Esophagus muscularis mucosa (tissue), 4 donors: ENCODE results near the gene SP2. TPM values are rescaled to one million over a fixed set of nuclear protein-coding genes. Genes with fewer than 3 reads are reported as not detected.

ENCODE experiments used
- DNase-seq: peaks from one replicate; pipeline ENCODE4 v3.0.0-alpha.2; 2017; ENCODE audit errors: extremely low spot score
- H3K27ac ChIP-seq, 4 donors: fragments of 200-600 bp; sonication (generic); replicated peaks in 1 of 4; 1 replicate in 3 of 4; 2 replicates in 1 of 4; pipeline ENCODE4 v1.5.1; 2016 to 2019; ENCODE audit warnings: mild to moderate bottlenecking in 1 of 4
- H3K27me3 ChIP-seq, 4 donors: fragments of 200-600 bp; sonication (generic); one replicate each; pipeline versions ENCODE4 v1.5.1 to v1.6.0; 2016 to 2019
- H3K36me3 ChIP-seq, 4 donors: fragments of 200-600 bp; sonication (generic); one replicate each; pipeline ENCODE4 v1.5.1; 2016 to 2019
- H3K4me1 ChIP-seq, 4 donors: fragments of 200-600 bp; sonication (generic); one replicate each; pipeline ENCODE4 v1.5.1; 2016 to 2019
- H3K4me3 ChIP-seq, 4 donors: fragments of 200-600 bp; sonication (generic); 1 replicate in 2 of 4; 2 replicates in 2 of 4; pipeline ENCODE4 v1.5.1; 2016 to 2019; ENCODE audit warnings: mild to moderate bottlenecking in 4 of 4, moderate library complexity in 1 of 4
- H3K9me3 ChIP-seq, 4 donors: fragments of 200-600 bp; sonication (generic); 1 replicate in 3 of 4; 2 replicates in 1 of 4; pipeline ENCODE4 v1.5.1; 2016 to 2019
- EP300 ChIP-seq: sonication (generic); formaldehyde crosslinking; IDR thresholded peaks from one replicate; pipeline ENCODE4 v1.6.1; 2017; ENCODE audit warnings: antibody characterized with exemption
- POLR2A ChIP-seq: fragments of 450-650 bp; IDR thresholded peaks from one replicate; pipeline ENCODE4 v1.6.1; 2017; ENCODE audit warnings: antibody characterized with exemption, moderate library complexity, mild to moderate bottlenecking, low read depth
- POLR2AphosphoS5 ChIP-seq, 2 donors: sonication (generic); formaldehyde crosslinking; IDR thresholded peaks; one replicate each; pipeline ENCODE4 v1.6.1; 2017; ENCODE audit warnings: antibody characterized with exemption in 2 of 2
- WGBS: methylation state at CpG from one replicate; pipeline ENCODE4 v1.1.5; 2018; 5-methylcytosine and 5-hydroxymethylcytosine counted together
- intact Hi-C: fragments of 100-400 bp; cut with DNase I; formaldehyde crosslinking; loops from one replicate; pipeline ENCODE4 v1.15.1; 2023
- total RNA-seq, 4 donors: library from RNA; depleted of rRNA; stranded (reverse); fragments of >200 nt; gene quantifications; one replicate each; pipeline versions ENCODE4 v1.1.0 to v1.2.1, GENCODE V29; 2016
- TF ChIP-seq, protein P1 (sequence below), 3 experiments: fragments of 200-600 bp in 2 of 3; fragments of 450-650 bp in 1 of 3; sonication (generic) in 2 of 3; IDR thresholded peaks; one replicate each; pipeline ENCODE4 v1.5.1; 2017 to 2019; ENCODE audit warnings: antibody characterized with exemption in 3 of 3, mild to moderate bottlenecking in 2 of 3, moderate library complexity in 1 of 3

The SP2 gene
- total RNA-seq, 4 donors from 2014 or later = 7.1 to 16.0 (median 9.4) TPM

DNA sequence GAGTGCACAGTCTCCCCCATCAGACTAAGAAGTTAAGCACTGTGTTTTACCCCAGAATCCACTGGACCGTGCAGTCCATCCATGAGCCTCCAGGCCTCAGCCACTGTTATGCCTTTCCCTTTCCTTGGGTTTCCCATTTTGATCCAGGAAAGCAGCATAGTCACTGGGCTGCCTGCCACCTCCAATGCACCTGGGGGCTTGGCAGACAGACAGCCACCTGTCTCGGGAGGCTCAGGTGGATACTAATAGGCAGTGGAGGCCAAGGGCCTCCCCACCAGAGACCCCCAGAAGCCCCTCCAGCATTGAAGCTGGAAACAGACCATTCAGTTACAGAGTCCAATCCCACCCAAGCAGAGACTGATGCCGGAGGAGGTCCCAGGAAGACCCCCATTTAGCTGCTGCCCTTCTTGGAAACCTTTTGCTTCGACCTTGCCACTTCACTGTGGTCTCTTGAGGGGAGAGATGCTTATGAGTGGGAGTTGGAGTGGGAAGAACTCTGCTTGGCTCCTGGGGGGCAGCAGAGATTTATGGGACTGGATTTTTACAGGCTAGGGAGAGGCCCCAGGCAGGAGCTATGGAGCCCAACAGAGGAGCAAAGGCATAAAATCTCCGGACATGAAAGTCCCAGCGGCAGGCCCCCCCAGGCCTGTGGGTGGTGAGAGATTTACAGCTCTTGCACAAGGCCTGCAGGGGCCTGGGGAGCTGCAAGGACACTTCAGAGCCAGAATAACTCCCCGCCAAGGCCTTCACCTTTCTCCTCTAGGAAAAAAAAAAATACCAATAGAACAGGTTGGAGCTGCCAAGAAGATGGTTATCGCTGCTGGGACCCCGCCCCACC, 12.2 kb upstream of the SP2 start:
- 72% methylated on average over 8 of the region's 9 CpGs for WGBS
- no peak for DNase-seq

DNA sequence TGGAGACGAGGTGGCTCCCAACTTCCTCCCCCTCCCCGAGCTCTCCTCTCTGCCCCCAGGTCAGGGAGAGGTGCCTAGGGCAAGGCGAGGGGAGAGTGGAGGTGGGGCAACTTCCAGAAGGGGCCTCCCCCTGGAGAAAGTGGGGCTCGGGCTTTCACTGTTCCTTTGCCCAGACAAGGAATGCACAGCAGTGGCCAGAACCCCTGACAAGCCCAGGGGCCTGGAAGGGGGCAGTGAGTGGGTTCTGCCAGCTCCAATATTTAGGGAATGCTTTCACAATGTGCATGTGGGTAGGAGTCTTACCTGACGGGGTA, 11.7 kb upstream of the SP2 start:
- intact Hi-C loops = no loop called here
- Histone ChIP-seq H3K36me3 (no peaks in the 10 kb centered on the region), H3K27ac (no peak overlapping the region), H3K9me3 (no peaks in the 10 kb centered on the region), H3K4me1 (peaks cover 6 to 19% (median 12%) of the 10 kb centered on the region in 4 donors), H3K4me3 (no peak overlapping the region), H3K27me3 (peaks cover 0 to 36% (median 0%) of the 10 kb centered on the region in 4 donors)
- 46% methylated on average over 5 of the region's 5 CpGs for WGBS
- DNase-seq = no peak
- TF ChIP-seq POLR2AphosphoS5 (IDR thresholded peaks at IDR 0.05) = no peak
- TF ChIP-seq POLR2A = no peak
- TF ChIP-seq EP300 = no peak
- TF ChIP-seq, protein P1, sequence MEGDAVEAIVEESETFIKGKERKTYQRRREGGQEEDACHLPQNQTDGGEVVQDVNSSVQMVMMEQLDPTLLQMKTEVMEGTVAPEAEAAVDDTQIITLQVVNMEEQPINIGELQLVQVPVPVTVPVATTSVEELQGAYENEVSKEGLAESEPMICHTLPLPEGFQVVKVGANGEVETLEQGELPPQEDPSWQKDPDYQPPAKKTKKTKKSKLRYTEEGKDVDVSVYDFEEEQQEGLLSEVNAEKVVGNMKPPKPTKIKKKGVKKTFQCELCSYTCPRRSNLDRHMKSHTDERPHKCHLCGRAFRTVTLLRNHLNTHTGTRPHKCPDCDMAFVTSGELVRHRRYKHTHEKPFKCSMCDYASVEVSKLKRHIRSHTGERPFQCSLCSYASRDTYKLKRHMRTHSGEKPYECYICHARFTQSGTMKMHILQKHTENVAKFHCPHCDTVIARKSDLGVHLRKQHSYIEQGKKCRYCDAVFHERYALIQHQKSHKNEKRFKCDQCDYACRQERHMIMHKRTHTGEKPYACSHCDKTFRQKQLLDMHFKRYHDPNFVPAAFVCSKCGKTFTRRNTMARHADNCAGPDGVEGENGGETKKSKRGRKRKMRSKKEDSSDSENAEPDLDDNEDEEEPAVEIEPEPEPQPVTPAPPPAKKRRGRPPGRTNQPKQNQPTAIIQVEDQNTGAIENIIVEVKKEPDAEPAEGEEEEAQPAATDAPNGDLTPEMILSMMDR (IDR thresholded peaks at IDR 0.05) = no peak

More for the DNA sequence above, 12.2 kb upstream of the SP2 start:
- Histone ChIP-seq H3K27ac (no peak overlapping the region), H3K27me3 (peaks cover 0 to 41% (median 0%) of the 10 kb centered on the region in 4 donors), H3K9me3 (no peaks in the 10 kb centered on the region), H3K36me3 (no peaks in the 10 kb centered on the region), H3K4me3 (no peak overlapping the region), H3K4me1 (peaks cover 6 to 19% (median 12%) of the 10 kb centered on the region in 4 donors)
- TF ChIP-seq POLR2A (no peak), POLR2AphosphoS5 (IDR thresholded peaks at IDR 0.05) (no peak), EP300 (no peak)
- TF ChIP-seq, protein P1 (IDR thresholded peaks at IDR 0.05) = no peak
- intact Hi-C loops = no loop called here

DNA sequence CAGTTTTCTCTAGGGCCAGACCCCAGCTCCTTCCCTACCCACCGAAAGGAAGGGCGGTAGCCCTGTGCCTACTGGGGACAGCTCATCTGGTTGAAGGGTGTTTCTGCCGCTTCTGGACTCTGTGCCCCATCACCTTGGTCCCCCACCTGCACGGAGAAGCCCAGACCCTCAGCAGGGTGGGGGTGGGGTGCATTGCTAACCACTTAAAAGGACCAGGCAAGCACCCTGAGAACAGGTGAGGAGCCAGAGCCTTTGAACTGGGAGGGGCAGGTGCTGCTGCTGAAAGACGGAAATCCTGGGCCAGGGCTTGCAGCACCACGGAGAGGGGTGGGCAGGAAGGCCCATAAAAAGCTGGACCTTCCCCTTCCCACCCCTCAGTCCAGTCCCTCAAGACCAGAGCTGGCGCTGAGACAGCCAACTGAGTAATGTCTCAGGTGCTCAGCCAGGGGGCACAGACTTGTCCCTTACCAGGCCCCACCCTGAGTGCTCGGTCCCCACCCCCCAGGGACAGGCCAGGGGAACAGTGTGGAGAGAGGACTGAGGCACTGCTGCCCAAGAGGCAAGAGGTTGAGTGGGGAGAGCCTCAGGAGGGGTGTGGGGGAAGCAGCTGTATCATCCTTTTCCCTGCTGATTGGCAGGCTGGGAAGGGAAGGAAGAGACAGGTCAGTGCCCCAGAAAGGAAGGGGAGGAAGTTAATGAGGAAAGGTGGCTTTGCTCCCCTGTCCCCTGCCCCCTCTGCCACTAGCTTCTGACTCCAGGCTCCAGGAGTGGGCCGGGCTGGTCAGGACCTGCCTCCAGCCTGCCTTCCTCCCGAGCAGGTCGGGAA, 10.9 kb upstream of the SP2 start:
- H3K27me3 ChIP-seq = peaks cover 0 to 35% (median 0%) of the 10 kb centered on the region in 4 donors
- peaks cover 6 to 19% (median 15%) of the 10 kb centered on the region in 4 donors for H3K4me1 ChIP-seq
- TF ChIP-seq POLR2AphosphoS5 (IDR thresholded peaks at IDR 0.05) (no peak), POLR2A (no peak), EP300 (no peak)
- TF ChIP-seq, protein P1 (IDR thresholded peaks at IDR 0.05) = no peak
- no peaks in the 10 kb centered on the region for H3K36me3 ChIP-seq
- DNase-seq = no peak
- no peak overlapping the region for H3K4me3 ChIP-seq
- intact Hi-C loops = no loop called here
- H3K27ac ChIP-seq = no peak overlapping the region
- H3K9me3 ChIP-seq = no peaks in the 10 kb centered on the region
- 58% methylated on average over 11 of the region's 11 CpGs for WGBS

DNA sequence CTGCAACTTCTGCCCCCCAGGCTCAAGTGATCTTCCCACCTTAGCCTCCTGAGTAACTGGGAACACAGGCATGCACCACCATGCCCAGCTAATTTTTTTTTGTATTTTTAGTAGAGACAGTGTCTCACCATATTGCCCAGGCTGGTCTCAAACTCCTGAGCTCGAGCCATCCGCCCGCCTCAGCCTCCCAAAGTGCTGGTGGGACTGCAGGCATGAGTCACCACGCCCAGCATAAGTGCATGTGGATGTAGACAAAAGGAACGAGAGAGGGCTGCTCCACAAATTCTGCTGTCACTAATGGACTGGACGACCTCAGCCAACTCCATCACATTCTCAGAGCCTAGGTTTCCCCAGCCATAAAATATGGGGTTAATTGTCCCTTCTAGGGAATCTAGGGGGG, 7.7 kb upstream of the SP2 start:
- Histone ChIP-seq H3K4me1 (peaks cover under 1 to 15% (median 7%) of the 10 kb centered on the region in 4 donors), H3K27me3 (peaks cover 0 to 23% (median 0%) of the 10 kb centered on the region in 4 donors), H3K27ac (no peak overlapping the region), H3K9me3 (no peaks in the 10 kb centered on the region), H3K36me3 (peaks cover 0 to 3% (median 0%) of the 10 kb centered on the region in 4 donors), H3K4me3 (no peak overlapping the region)
- TF ChIP-seq POLR2A = no peak
- TF ChIP-seq, protein P1 (IDR thresholded peaks at IDR 0.05) = no peak
- no peak for TF ChIP-seq POLR2AphosphoS5 (IDR thresholded peaks at IDR 0.05)
- TF ChIP-seq EP300 = no peak
- intact Hi-C loops = no loop called here
- DNase-seq = no peak
- 76% methylated on average over 6 of the region's 6 CpGs for WGBS
